Measurements from ENCODE around the gene NAP1L1. TPM values are rescaled to one million over a fixed set of nuclear protein-coding genes. Genes with fewer than 3 reads are reported as not detected.

NAP1L1 gene
- total RNA-seq, 4 donors from 2014 or later = 103 to 279 (median 201) TPM

DNA sequence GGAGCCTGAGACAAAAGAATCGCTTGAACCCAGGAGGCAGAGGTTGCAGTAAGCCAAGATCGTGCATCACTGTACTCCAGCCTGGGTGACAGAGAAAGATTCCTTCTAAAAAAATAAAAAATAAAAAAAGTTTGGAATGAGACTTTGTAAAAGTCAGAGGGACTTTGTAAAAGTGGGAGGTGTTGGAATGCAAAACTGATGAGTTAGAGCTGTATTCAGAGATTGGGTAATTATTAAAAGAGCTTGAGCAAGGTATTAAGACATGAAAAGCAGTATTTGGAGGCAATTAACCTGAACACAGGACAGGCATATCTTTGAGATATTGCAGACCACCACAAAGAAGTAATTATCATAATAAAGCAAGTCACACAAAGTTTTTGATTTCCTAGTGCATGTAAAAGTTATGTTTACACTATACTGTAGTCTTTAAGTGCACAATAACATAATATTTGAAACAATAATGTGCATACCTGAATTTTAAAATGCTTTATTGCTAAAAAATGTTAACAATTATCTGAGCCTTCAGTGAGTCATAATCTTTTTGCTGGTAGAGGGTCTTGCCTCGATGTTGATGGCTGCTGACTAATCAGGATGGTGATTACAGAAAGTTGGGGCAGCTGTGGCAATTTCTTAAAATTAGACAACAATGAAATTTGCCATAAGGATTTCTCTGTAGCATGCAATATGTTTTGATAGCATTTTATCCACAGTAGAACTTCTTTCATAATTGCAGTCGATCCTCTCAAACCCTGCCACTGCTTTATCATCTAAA lies 86.0 kb downstream of the NAP1L1 start:
- intact Hi-C loops (cut with DNase I) = no loop called here
- H3K4me1 ChIP-seq = peaks cover 0 to 5% (median 0%) of the 10 kb centered on the region in 3 donors
- no peaks in the 10 kb centered on the region for H3K9me3 ChIP-seq
- no peak overlapping the region for H3K27ac ChIP-seq
- H3K27me3 ChIP-seq = no peaks in the 10 kb centered on the region
- DNase-seq = no peak
- 71 to 74% methylated on average over 4 of the region's 4 CpGs for WGBS, 2 donors
- TF ChIP-seq CTCF (IDR thresholded peaks at IDR 0.05) (no peak), POLR2A (IDR thresholded peaks at IDR 0.05) (no peak)
- no peak overlapping the region for H3K4me3 ChIP-seq
- no peaks in the 10 kb centered on the region for H3K36me3 ChIP-seq

DNA sequence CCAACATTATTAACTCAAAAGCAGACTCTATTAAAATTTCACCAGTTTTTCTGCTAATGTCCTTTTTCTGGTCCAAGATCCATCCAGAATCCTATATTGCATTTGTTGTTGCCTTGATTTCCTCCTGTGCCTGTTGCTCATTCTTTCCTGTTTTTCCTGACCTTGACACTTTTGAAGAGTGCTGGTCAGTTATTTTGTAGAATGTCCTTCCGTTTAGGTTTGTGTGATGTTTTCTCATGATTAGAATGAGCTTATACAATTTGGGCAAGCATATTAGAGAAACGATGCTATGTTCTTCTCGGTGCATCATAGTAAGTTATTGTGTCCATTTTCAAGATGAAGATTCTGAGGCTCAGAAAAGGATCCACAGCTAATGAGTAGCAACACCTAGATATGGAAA lies 86.8 kb downstream of the NAP1L1 start:
- no peak for DNase-seq
- WGBS, 2 donors = 90 to 91% methylated on average over 3 of the region's 3 CpGs
- intact Hi-C loops (cut with DNase I) = no loop called here
- TF ChIP-seq POLR2A (IDR thresholded peaks at IDR 0.05) = no peak
- TF ChIP-seq CTCF (IDR thresholded peaks at IDR 0.05) = no peak
- H3K27me3 ChIP-seq = no peaks in the 10 kb centered on the region
- no peak overlapping the region for H3K27ac ChIP-seq
- no peaks in the 10 kb centered on the region for H3K36me3 ChIP-seq
- H3K4me1 ChIP-seq = peaks cover 0 to 5% (median 0%) of the 10 kb centered on the region in 3 donors
- H3K9me3 ChIP-seq = no peaks in the 10 kb centered on the region
- H3K4me3 ChIP-seq = no peak overlapping the region

- Histone ChIP-seq H3K9me3 (no peaks in the 10 kb centered on the region), H3K4me3 (no peak overlapping the region), H3K27ac (no peak overlapping the region), H3K36me3 (no peaks in the 10 kb centered on the region), H3K27me3 (no peaks in the 10 kb centered on the region), H3K4me1 (peaks cover 0 to 5% (median 0%) of the 10 kb centered on the region in 3 donors)
- 14 to 19% methylated on average over 1 of the region's 1 CpG for WGBS, 2 donors
- intact Hi-C loops (cut with DNase I) = no loop called here
- DNase-seq = no peak
- no peak for TF ChIP-seq POLR2A (IDR thresholded peaks at IDR 0.05)
- no peak for TF ChIP-seq CTCF (IDR thresholded peaks at IDR 0.05)
These were observed 87.5 kb downstream of the NAP1L1 start for GRCh38 chr12:75996861-75997447.

DNA sequence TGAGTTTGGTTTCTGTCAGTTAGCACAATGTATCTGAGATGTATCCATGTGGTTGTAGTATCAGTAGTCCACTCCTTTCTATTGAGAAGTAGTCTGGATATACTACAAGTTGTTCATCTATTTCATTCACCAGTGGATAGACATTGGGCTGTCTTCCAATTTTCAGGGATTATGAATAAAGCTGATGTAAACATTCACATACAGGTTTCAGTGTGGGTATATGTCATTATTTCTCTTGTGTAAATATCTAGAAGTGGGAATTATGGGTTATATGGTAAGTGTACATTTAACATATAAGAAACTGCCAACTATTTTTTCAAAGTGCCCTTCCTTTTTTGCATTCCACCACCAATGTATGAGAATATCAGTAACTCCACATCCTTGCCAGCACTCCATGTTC lies 88.8 kb downstream of the NAP1L1 start:
- intact Hi-C loops (cut with DNase I) = no loop called here
- Histone ChIP-seq H3K4me1 (peaks cover 0 to 5% (median 0%) of the 10 kb centered on the region in 3 donors), H3K4me3 (no peak overlapping the region), H3K27me3 (no peaks in the 10 kb centered on the region), H3K27ac (no peak overlapping the region), H3K36me3 (no peaks in the 10 kb centered on the region), H3K9me3 (no peaks in the 10 kb centered on the region)
- no peak for TF ChIP-seq POLR2A (IDR thresholded peaks at IDR 0.05)
- no peak for TF ChIP-seq CTCF (IDR thresholded peaks at IDR 0.05)
- no peak for DNase-seq

- DNase-seq = no peak
- Histone ChIP-seq H3K27ac (no peak overlapping the region), H3K36me3 (no peaks in the 10 kb centered on the region), H3K4me1 (peaks cover 0 to 5% (median 0%) of the 10 kb centered on the region in 3 donors), H3K9me3 (no peaks in the 10 kb centered on the region), H3K27me3 (no peaks in the 10 kb centered on the region), H3K4me3 (no peak overlapping the region)
- intact Hi-C loops (cut with DNase I) = no loop called here
- TF ChIP-seq CTCF (IDR thresholded peaks at IDR 0.05) (no peak), POLR2A (IDR thresholded peaks at IDR 0.05) (no peak)
- whole genome bisulfite sequencing, 2 donors = 57 to 81% methylated on average over 4 of the region's 4 CpGs
These were observed 90.3 kb downstream of the NAP1L1 start for GRCh38 chr12:75994069-75994740.
